ENCODE results near the gene SGO1.
"Not testable (repeated sequence)": the region's sequence is repeated elsewhere in the genome, so short reads cannot be mapped to it uniquely, and the experiment has no call there.

GRCh38 chr3:20213491-20213890 lies 27.5 kb upstream of the SGO1 start:
- not testable (repeated sequence) for TF ChIP-seq POLR2AphosphoS5 (IDR thresholded peaks at IDR 0.05); CTCF (IDR thresholded peaks at IDR 0.05 in 8 of 11, conservative IDR thresholded peaks at IDR 0.05 in 3 of 11); POLR2A (IDR thresholded peaks at IDR 0.05)
